ENCODE measurements around the gene PIGU.
"Not testable (repeated sequence)": the region's sequence is repeated elsewhere in the genome, so short reads cannot be mapped to it uniquely, and the experiment has no call there.

PIGU gene

DNA sequence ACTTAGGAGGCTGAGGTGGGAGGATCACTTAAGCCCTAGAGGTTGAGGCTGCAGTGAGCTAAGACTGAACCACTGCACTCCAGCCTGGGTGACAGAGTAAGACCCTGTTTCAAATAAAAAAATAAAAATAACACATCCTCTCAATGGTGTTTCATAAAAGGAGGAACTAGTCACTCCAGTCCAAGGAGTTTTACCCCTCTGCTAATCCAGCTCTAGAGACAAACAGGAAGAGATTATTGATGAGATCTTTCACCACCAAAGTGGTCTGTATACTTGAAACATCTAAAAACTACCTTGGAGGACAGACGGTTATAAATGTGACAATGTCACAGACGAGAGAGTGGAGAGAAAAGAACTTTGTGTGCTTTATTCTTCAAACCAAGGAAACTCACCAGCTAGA lies 58.2 kb downstream of the PIGU start:
- DNase-seq: no peak

DNA sequence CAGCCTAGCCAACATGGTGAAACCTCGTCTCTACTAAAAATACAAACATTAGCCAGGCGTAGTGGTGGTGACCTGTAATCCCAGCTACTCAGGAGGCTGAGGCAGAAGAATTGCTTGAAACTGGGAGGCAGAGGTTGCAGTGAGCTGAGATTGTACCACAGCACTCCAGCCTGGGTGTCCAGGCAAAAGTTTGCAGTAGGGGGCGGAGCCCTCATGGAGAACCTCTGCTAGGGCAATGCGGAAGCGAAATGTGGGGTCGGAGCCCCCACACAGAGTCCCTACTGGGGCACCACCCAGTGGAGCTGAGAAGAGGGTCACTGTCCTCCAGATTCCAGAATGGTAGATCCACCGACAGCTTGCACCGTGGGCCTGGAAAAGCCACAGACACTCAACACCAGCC lies 60.0 kb downstream of the PIGU start:
- not testable (repeated sequence) for DNase-seq

DNA sequence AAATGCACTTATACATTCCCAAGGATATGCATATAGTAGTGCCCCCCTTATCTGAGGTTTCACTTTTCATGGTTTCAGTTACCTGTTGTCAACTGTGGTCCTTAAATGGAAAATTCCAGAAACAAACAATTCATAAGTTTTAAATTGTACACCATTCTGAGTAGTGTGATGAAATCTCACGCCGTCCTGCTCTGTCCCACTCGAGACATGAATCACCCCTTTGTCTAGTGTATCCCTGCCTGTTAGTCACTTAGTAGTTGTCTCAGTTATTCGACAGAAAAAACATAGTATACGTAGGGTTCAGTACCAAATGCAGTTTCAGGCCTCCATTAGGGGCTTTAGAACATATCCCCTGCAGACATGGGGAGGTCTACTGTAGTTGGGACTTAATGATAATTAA lies 61.4 kb downstream of the PIGU start:
- no peak for DNase-seq

DNA sequence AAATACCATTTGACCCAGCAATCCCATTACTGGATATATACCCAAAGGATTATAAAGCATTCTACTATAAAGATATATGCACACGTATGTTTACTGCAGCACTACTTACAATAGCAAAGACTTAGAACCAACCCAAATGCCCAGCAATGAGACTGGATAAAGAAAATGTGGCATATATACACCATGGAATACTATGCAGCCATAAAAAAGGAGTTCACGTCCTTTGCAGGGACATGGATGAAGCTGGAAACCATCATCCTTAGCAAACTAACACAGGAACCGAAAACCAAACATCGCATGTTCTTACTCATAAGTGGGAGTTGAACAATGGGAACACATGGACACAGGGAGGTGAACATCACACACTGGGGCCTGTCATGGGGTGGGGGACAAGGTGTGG lies 64.9 kb downstream of the PIGU start:
- DNase-seq: not testable (repeated sequence)

DNA sequence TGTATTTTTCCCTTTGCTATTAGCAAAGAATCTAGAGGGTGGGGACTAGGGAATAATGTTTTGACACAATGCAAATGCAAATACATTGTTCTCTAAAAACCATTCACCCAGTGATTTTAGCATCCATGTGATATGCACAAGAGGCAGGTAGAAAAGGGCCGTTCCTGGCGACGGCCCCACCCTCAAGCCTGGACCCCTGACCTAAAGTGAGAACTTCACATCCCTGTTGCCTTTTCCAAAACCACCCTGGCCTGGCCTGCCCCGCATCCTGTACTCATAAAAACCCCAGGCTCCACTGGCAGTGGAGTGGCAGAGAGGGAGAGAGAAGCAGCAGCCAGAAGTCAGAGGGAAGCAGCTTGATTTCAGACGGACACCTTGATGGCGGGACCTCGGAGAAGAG lies 69.8 kb downstream of the PIGU start:
- DNase-seq: no peak

DNA sequence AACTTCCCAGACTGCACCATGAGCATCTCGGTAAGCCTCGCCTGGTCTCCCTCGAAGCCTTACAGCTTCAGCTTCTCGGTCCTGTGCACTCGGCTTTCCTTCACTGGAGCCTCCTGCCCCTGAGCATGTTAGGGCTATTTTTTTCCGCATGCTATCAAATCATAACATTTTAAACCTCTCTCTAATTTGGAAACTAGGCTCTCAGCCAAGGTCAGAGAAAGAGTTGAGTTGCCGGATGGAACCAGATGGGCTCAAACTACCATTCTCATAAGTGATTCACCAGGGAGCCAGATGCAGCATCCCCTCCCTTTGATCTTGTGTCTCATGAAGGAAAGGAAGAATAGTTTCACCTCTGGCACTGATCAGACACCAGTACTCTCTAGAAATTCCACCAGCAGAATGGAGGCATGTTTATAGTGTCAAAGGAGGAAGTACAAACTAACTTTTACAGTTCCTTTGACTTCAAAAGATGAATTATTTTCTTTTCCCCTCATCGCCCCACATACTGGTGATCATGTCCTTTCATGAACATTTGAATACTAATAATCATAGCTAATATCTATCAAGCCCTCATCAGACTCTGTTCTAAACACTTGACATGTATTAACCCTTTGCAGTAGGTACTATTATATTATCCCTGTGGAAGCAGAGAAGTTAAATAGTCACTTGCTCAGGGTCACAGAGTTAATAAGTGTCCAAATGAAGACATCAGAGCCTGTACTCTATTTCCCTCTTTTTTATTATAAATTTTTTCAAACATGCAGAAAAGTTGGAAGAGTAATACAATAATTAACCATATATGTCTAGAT lies 71.7 kb downstream of the PIGU start:
- DNase-seq: peak; percentile 77 to 89

DNA sequence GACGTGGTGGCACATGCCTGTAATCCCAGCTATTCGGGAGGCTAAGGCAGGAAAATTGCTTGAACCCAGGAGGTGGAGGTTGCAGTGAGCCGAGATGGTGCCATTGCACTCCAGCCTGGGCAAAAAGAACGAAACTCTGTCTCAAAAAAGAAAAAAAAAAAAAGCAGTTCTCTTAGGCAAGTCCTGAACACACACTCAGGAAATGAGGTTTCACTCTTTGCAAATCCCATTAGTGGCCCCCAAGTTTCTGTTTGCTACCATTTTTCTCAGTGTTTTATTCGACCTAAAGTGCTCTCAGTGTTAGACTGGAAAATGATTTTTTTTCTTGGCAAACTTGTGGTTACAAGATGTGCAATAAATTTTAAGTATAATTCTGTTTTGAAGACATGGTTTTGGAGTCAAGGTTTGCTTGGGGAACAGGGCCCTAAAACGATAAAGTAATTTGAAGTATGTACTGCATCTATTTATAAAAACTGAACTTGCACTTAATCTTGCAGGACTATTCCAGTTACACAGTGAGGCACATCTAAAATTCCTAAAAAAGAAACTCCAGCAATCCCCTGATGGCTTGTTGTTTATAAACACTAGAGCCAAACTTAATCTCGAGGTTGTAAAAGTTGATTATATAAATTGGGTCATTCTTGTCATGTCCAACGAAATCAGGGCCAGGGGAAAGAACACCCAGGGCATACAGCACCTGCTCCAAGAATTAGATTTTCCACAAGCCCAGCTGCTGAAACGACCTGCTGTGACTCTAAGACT lies 75.8 kb downstream of the PIGU start:
- DNase-seq: no peak

DNA sequence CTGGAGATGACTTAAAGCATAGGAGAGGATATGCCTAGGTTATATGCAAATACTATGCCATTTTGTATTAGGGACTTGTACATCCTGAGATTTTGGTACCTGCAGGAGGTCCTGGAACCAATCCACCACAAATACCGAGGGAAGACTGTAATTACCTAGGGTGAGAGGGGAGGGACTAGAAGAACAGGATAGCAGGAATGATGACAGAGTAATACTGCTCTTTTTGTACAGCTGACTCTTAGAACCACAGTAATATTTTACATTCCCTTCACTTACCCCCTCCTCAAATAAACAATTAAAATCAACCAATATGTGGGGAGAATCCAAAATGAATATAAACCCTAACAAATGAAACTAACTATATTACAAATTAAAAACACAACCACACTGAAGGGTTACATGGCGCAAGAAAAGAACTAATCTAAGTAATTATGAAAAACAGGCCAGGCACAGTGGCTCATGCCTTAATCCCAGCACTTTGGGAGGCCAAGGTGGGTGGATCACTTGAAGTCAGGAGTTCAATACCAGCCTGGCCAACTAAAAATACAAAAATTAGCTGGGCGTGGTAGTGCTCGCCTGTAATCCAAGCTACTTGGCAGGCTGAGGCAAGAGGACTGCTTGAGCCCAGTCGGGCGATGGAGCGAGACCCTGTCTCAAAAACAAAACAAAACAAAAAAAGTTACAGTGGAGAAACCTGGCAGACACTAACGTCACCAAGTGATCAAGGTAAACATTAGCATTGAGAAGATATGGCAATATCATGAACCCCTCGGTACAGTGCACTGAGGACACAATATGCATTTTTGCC lies 81.3 kb downstream of the PIGU start:
- no peak for DNase-seq

DNA sequence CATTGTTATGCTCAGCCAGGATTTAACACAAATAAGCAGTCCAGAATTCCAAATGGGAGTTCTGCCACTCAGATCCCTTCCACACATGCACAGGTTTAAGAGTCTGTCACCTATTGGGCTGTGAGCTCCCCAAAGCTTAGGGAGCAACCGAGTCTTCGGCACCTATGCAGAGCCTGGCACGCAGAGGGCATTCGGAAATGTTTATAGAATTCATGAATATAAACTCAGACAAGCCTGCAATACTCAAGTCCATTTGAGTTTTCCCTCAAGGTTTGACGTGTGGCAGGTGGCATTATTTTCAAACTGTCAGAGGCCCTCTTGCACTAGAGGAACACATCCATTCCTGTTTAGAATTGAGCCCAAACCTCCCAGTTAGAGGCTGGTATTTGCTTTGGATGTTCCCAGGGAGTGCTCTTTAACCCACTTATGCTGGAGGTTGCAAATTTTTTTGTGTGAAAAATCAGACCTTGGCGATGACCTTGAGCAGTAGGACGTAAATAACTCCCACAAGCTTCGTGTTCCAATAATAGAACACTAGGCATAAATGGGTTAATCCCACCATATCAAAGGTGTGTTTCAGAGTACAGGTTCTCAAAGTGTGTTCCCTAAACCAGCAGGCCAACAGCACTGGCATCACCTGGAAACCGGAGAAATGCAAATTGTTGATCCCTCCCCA lies 90.3 kb downstream of the PIGU start:
- no peak for DNase-seq

DNA sequence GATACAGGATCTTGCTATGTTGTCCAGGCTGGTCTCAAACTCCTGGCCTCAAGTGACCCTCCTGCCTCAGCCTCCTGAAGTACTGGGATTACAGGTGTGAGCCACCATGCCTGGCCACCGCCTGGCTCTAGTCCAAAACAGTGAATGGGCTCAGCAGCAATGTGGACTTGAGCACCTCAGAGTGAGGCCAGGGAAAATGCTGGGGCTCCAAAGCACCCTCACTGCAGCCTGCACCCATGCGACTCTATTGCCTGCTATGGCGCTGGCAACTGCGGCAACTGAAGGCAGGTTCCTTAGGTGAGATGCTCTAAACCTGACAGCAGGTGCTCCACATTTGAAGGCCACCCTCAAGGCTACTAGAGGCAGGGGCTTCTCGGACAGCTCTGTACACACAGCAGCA lies 91.9 kb downstream of the PIGU start:
- no peak for DNase-seq

DNA sequence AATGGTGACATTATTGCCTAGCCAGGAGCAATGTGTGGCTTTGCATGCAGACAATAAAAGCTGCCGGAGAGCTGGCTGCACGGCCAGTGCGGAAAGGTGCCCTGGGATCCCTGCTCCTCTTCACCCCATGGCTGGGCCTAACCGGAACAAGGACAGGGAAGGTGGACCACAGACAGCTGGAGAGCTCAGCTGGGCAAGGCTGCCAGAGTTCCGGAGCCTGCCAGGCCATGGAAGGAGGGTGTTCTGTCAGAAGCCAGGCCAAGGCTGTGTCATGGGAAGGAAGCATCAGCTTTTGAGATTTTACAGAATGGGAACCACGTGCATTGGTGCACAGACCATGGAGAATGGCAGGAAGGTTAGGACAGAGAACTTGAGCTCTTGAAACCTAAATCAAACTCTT lies 93.3 kb downstream of the PIGU start:
- no peak for DNase-seq

DNA sequence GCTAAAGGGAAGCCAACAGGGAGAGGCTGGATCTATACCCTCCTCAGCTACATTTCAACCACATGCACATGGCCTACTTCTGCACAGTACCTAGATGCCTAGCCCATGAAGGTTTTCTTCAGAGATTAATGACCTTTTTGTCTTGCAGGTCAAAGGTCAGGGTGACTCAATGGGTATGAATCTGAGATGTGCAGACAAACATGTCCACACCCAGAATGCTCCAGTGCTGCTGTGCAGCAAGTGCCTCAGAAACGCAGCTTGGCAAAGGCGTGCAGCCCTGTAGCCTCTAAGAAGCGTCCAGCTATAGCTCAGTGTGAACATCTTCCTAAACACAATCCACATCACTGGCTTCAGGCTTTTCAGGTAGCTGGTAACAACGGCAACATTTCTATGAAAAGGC lies 94.0 kb downstream of the PIGU start:
- DNase-seq: no peak

DNA sequence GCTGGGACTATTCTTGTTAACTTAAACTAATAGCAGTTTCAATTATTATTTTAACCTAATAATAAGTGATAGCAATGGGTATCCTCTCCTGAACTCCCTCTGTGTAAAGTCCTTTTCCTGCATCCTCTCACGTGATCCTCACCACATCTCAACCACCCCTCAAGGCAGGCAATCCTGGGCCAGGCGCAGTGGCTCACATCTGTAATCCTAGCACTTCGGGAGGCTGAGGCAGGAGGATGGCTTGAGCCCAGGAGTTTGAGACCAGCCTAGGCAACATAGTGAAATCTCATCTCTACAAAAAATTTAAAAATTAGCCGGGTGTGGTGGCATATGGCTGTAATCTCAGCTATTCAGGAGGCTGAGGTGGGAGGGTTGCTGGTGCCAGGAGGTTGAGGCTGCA lies 94.7 kb downstream of the PIGU start:
- no peak for DNase-seq

DNA sequence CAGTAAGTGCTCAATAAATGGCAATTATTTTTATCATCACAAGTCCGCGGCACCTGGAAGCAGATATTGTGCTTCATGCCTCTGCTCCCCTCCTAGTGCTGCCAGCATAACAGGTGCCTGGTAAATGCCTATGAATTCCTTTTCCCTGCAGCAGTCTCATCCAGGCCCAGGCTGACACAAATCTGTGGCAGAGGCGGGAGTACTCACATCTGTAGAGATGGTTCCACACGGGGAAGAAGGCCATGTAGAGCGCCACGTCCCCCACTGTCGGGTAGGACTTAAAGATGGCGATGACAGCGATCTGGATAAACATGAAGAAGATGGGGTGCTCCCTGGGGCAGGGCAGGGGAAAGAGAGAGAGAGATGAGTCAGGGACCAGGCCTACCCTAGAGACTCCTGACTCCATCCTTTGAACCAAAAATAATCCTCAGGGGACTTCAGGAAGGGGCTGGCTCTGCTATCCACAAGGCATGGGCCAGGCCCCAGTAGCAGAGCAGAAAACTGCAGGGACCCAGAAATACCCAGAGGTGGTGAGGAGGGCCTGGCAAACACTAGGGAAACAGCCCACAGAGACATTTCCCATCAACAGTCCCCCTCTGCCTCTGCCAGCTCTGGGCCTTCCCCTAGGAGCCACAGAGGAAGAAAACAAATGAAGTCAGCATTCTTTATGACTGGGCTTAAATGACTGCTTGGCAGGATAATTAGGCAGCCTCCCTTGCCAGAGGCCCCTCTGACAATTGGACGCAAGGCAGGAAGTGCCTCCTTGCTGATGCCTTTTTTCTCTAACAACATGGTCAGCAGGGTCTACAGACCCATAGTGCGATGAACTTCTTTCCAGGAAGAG lies 95.3 kb downstream of the PIGU start:
- DNase-seq: no peak

DNA sequence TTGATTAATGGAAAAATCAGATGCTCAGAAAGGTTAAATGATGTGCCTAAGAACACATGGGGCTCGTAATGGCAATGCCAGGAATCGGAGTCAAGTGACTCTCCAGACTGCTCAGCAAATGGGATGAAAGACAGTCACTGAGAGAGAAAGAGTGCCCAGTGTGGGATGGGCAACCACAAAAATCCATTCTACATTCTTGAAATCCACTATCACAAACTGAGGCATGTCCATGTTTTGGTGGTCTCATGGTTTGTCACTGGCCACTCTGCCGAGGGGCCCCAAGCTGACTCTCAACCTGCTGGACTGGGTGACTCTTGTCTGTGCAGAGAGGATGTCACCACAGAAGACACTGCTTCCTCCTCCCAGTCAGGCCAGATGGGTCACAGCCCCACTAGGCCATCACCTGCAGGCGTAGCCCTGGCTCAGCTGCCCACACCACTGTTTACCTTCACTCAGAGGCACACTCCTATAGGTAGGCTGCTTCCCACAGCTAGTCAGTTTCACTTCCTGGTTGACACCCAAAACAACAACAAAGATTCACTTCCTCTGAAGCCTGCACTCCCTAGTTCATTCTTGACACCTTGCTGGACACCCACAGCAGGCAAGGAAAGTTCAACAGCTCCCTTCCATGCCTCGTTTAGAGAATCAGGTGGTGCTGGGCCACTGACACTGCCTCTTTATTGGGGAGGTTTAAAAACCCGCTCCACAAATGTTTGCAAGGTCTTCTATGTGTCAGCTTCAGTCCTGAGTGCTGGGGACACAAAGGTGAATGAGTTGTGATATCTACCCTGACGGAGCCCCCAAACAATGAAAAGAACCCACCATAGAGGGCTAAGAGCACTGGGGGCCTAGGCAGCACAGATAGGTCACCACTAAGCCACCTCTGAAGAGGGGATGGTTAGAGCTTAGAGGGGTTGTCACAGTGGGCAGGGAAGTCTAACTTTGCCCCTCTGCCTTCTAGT lies 96.6 kb downstream of the PIGU start:
- DNase-seq: no peak

DNA sequence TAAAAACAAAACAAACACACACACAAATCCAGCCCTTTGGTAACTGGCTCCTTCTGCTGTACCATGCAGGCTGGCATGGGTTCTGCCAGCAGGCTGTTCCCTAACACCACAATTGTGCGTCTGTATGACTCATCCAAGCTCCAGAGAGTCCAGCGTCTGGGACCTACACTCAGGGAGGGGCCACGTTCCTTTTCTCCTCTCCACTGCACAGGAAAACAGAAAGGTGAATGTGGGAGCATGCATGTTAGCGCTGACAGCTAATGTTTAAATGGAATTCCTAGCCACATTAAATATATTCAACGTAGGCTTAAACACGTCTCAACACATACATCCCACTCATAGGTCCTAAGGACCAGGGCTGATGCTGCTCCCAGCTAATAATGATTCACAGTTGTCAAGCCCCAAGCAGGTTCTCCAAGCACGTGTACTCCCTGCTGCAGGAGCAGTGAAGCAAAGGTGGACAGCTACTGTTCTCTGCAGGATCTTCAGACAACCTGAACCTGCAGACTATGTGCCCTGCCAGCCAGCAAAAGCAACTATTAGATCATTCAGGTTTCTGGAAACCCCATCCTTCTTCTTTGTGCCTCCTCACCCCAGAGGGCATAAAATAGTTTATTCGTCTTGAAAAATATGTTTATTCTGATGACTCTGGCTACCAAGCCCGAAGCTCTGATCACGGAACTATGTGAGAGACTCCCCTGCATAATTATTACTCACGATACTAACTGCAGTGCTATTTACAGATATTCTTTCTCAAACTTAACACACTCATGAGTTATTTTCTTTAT lies 97.5 kb downstream of the PIGU start:
- DNase-seq: peak in 1 of 2 experiments; percentile 57

DNA sequence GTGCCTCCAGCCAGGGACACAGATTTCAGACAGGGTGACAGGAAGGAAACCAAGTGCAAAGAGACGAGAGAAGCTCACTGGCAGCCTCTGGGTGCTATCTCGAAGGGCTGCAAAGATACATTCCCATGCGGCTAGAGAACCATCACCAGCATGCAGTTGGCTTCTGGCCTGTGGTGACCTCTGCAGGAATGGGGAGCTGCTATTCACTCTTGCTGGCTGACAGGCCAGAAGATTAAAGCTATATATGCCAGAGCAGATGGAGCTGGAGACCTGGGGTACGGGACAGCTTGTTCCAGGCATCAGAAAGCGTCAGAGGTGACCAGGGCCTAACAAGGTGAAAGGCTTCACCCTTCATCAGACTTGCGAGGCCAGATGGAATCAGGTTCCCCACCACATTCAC lies 98.4 kb downstream of the PIGU start:
- DNase-seq: no peak

DNA sequence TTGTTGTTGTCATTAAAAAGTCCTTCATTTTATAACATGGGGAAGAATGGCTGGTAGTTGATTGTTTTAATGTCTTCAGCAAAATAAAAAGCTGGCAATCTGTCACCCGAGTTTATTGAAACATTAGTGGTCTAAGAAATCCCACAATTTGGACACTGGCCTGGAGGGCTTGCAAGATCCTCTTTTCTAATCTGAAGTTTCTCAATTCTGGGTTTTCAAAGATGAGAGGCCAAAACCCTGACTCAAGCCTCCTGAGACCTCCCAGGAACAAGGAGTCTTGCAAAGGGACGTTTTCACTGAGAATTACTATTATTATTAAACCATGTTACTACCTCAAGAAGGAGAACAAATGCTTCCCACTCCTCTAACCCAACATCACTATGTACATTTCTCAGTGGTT lies 98.9 kb downstream of the PIGU start:
- DNase-seq: no peak

DNA sequence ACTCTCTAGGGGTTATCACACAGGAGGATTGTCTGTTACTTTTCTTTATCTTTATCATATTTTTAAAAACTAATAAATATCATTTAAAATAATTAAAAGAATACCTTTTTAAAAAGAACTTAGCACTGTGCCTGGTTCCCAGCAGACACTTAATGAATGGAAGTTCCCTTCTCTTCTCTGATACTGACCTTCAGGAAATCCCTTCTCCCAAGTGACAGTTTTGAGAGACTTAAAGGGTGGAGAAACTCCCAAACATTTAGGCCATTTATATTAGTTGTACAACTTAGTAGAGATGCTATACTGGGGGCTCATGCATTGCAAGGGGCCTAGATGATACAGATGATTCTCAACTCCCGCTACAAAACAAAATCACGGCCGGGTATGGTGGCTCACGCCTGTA lies 99.8 kb downstream of the PIGU start:
- no peak for DNase-seq

DNA sequence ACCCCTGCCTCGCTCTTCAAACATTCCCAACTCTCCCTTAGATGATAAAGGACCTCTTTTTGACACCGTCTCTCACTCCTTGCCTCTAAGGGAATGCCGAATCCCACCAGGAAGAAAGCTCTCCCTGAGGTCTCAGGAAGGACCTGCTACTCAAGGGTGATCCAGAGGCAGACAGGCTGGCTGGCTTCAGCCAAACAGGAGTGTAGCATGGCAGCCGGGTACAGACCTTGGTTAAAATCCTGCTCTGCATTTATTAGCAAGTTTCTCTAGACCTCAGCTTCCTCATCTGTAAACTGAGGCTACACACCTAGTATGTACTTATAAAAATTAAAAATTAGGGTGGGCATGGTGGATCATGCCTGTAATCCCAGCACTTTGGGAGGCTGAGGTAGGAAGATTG lies 101.1 kb downstream of the PIGU start:
- DNase-seq: no peak

All from NCI-H524 (cell line).